ENCODE data around the gene C3.

C3 gene

DNA sequence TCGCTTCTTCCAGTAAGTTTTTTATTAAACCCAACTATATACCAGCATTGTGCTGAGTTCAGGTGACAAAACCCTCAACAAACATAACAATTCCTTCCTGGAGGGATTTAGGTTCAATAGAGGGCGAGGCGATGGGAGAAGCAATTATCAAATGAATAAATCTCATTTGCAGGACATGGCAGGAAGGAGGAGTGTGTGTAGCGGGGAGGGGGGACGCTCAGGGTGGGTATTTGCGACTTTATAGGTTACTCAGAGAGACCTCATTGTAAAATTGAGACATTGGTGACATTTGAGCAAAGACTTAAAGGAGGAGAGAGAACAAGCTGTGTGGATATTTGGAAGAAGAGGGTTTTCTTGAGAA is 3.9 kb downstream of the C3 start:
- no peak overlapping the region for H2AFZ ChIP-seq (ENCODE audit: low read depth)
- no peak overlapping the region for H3K27ac ChIP-seq
- no peak overlapping the region for H3K4me2 ChIP-seq
- H3K27me3 ChIP-seq (ENCODE audit: insufficient read depth, low read depth) = peaks cover 9% of the 10 kb centered on the region; the same call in 1 of the 2 replicates
- no peaks in the 10 kb centered on the region for H3K36me3 ChIP-seq (ENCODE audit: insufficient read depth)
- no peaks in the 10 kb centered on the region for H3K79me2 ChIP-seq (ENCODE audit: insufficient read depth, low read depth)
- no peaks in the 10 kb centered on the region for H3K4me1 ChIP-seq (ENCODE audit: low read depth, poor library complexity, severe bottlenecking)
- no peak overlapping the region for H3K9ac ChIP-seq
- no peak overlapping the region for H3K4me3 ChIP-seq (IDR thresholded peaks at IDR 0.05; ENCODE audit: insufficient read depth, low read depth, low read length)
- TF ChIP-seq, protein P1, sequence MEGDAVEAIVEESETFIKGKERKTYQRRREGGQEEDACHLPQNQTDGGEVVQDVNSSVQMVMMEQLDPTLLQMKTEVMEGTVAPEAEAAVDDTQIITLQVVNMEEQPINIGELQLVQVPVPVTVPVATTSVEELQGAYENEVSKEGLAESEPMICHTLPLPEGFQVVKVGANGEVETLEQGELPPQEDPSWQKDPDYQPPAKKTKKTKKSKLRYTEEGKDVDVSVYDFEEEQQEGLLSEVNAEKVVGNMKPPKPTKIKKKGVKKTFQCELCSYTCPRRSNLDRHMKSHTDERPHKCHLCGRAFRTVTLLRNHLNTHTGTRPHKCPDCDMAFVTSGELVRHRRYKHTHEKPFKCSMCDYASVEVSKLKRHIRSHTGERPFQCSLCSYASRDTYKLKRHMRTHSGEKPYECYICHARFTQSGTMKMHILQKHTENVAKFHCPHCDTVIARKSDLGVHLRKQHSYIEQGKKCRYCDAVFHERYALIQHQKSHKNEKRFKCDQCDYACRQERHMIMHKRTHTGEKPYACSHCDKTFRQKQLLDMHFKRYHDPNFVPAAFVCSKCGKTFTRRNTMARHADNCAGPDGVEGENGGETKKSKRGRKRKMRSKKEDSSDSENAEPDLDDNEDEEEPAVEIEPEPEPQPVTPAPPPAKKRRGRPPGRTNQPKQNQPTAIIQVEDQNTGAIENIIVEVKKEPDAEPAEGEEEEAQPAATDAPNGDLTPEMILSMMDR (conservative IDR thresholded peaks at IDR 0.05; ENCODE audit: low read depth, low read length) = no peak
- no peaks in the 10 kb centered on the region for H4K20me1 ChIP-seq (ENCODE audit: insufficient read depth)

GRCh38 chr19:6714749-6715555 is 5.5 kb downstream of the C3 start:
- Histone ChIP-seq H3K4me3 (IDR thresholded peaks at IDR 0.05; ENCODE audit: insufficient read depth, low read depth, low read length) (no peak overlapping the region), H2AFZ (ENCODE audit: low read depth) (no peak overlapping the region), H3K79me2 (ENCODE audit: insufficient read depth, low read depth) (no peaks in the 10 kb centered on the region), H3K27me3 (ENCODE audit: insufficient read depth, low read depth) (peaks cover 24% of the 10 kb centered on the region), H3K36me3 (ENCODE audit: insufficient read depth) (no peaks in the 10 kb centered on the region), H4K20me1 (ENCODE audit: insufficient read depth) (no peaks in the 10 kb centered on the region), H3K27ac (no peak overlapping the region), H3K4me1 (ENCODE audit: low read depth, poor library complexity, severe bottlenecking) (no peaks in the 10 kb centered on the region), H3K4me2 (no peak overlapping the region), H3K9ac (no peak overlapping the region)
- TF ChIP-seq, protein P1 (conservative IDR thresholded peaks at IDR 0.05; ENCODE audit: low read depth, low read length) = no peak

DNA sequence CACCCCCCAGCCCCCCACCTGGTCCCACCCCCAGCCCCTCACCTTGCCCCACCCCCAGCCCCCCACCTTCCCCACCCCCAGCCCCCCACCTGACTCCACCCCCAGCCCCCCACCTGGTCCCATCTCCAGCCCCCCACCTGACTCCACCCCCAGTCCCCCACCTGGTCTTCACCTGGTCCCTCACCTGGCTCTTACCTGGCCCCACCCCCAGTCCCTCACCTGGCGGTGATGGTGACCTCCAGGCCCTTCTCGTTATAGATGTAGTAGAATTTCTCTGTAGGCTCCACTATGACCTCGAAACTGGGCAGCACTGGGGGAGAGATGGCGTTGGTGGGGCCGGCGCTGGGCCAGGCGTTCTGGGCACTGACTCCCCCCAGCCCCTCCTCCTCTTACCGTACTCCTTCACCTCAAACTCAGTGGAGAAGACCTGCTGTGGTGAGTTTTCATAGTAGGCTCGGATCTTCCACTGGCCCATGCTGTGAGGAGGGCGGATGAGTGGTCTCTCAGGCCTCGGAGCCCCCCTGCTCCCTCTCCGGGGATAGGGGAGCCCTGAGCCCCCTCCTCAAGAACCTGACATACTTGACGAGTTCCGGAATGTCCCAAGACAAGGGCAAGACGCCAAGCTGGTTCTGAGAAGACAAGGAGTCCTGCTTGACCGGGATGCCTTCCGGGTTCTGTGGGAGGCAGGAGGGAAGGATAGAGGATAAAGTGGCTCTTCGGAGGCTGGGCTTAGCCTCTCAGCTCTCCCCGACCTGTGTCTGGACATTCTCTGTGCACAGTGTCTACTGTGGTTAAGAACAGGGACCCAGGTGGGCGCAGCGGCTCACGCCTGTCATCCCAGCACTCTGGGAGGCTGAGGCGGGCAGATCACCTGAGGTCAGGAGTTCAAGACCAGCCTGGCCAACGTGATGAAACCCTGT is 6.4 kb downstream of the C3 start:
- Histone ChIP-seq H4K20me1 (ENCODE audit: insufficient read depth) (no peaks in the 10 kb centered on the region), H2AFZ (ENCODE audit: low read depth) (no peak overlapping the region)
- TF ChIP-seq, protein P1 (conservative IDR thresholded peaks at IDR 0.05; ENCODE audit: low read depth, low read length) = no peak

DNA sequence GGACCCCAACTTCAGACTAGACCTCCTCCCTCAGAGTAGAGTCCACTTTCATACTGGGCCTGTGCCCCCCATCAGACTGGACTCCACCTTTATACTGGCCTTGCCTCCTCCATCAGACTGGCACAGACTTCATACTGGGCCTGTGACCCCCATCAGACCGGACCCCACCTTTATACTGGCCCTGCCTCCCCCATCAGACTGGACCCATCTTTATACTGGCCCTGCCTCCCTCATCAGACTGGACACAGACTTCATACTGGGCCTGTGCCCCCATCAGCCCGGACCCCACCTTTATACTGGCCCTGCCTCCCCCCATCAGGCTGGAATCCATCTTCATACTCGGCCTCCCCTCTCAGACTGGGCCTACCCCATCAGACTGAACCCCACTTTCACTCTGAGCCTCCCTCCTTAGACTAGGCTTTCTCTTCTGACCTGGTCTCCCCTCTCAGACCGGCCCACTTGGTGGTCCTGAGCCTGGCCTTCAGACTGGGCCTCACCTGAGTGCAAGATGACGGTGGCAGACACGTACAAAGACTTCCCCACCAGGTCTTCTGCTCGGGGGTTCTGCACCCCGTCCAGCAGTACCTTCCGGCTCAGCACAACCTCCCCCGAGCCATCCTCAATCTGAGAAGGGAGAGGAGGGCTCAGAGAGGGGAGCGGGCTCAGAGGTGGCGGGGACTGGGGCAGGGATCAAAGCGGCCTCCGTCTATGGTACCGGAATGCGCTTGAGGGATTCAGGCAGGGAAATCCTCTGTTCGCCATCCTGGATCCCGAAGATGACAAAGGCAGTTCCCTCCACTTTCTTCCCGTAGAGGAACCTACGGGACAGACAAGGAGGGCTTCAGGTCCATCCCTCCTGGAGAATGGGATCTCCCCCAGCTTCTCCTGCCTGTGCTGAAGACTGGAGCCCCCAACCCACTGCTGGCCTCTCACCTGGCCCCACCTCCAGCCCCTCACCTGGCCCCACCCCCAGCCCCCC is 7.5 kb downstream of the C3 start:
- Histone ChIP-seq H3K36me3 (ENCODE audit: insufficient read depth) (no peaks in the 10 kb centered on the region), H2AFZ (ENCODE audit: low read depth) (no peak overlapping the region), H3K27me3 (ENCODE audit: insufficient read depth, low read depth) (peaks cover 42% of the 10 kb centered on the region), H3K4me3 (IDR thresholded peaks at IDR 0.05; ENCODE audit: insufficient read depth, low read depth, low read length) (no peak overlapping the region), H3K27ac (no peak overlapping the region), H4K20me1 (ENCODE audit: insufficient read depth) (no peaks in the 10 kb centered on the region), H3K9ac (no peak overlapping the region), H3K4me2 (no peak overlapping the region), H3K79me2 (ENCODE audit: insufficient read depth, low read depth) (no peaks in the 10 kb centered on the region), H3K4me1 (ENCODE audit: low read depth, poor library complexity, severe bottlenecking) (no peaks in the 10 kb centered on the region)
- TF ChIP-seq, protein P1 (conservative IDR thresholded peaks at IDR 0.05; ENCODE audit: low read depth, low read length) = no peak

More for the DNA sequence above, 6.4 kb downstream of the C3 start:
- H3K4me3 ChIP-seq (IDR thresholded peaks at IDR 0.05; ENCODE audit: insufficient read depth, low read depth, low read length) = no peak overlapping the region
- no peaks in the 10 kb centered on the region for H3K79me2 ChIP-seq (ENCODE audit: insufficient read depth, low read depth)
- H3K4me1 ChIP-seq (ENCODE audit: low read depth, poor library complexity, severe bottlenecking) = no peaks in the 10 kb centered on the region
- H3K4me2 ChIP-seq = no peak overlapping the region
- no peak overlapping the region for H3K27ac ChIP-seq
- H3K27me3 ChIP-seq (ENCODE audit: insufficient read depth, low read depth) = peaks cover 33% of the 10 kb centered on the region
- no peak overlapping the region for H3K9ac ChIP-seq
- H3K36me3 ChIP-seq (ENCODE audit: insufficient read depth) = no peaks in the 10 kb centered on the region
